ENCODE data around the gene CAPZB.

CAPZB gene

GRCh38 chr1:19479351-19480120 is 5.8 kb downstream of the CAPZB start:
- no peak overlapping the region for H3K4me3 ChIP-seq (ENCODE audit: low read depth, low read length)
- DNase-seq (ENCODE audit: low read depth) = no peak
- TF ChIP-seq, protein P1, sequence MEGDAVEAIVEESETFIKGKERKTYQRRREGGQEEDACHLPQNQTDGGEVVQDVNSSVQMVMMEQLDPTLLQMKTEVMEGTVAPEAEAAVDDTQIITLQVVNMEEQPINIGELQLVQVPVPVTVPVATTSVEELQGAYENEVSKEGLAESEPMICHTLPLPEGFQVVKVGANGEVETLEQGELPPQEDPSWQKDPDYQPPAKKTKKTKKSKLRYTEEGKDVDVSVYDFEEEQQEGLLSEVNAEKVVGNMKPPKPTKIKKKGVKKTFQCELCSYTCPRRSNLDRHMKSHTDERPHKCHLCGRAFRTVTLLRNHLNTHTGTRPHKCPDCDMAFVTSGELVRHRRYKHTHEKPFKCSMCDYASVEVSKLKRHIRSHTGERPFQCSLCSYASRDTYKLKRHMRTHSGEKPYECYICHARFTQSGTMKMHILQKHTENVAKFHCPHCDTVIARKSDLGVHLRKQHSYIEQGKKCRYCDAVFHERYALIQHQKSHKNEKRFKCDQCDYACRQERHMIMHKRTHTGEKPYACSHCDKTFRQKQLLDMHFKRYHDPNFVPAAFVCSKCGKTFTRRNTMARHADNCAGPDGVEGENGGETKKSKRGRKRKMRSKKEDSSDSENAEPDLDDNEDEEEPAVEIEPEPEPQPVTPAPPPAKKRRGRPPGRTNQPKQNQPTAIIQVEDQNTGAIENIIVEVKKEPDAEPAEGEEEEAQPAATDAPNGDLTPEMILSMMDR (conservative IDR thresholded peaks at IDR 0.05; ENCODE audit: low read depth, low read length) = no peak

DNA sequence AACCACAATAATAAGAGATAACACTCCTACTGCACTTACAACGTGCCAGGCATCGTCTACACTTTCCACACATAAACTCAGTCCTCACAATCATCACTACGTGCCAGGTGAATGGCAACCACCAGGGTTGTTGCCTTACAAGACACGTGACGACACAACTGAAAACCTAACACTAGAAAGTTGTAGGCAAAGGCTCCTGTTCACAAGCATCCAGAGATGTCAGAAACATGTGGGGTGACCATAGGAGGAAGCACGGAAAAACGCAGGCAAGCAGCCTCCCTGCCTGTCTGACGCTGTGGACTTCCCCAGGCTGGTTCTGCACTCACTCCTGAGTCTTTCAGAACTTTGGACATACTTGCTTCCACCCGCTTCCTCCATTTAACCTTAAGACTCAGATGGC is 7.0 kb downstream of the CAPZB start:
- no peak for DNase-seq (ENCODE audit: low read depth)
- no peak overlapping the region for H3K4me3 ChIP-seq (ENCODE audit: low read depth, low read length)
- TF ChIP-seq, protein P1 (conservative IDR thresholded peaks at IDR 0.05; ENCODE audit: low read depth, low read length) = no peak

DNA sequence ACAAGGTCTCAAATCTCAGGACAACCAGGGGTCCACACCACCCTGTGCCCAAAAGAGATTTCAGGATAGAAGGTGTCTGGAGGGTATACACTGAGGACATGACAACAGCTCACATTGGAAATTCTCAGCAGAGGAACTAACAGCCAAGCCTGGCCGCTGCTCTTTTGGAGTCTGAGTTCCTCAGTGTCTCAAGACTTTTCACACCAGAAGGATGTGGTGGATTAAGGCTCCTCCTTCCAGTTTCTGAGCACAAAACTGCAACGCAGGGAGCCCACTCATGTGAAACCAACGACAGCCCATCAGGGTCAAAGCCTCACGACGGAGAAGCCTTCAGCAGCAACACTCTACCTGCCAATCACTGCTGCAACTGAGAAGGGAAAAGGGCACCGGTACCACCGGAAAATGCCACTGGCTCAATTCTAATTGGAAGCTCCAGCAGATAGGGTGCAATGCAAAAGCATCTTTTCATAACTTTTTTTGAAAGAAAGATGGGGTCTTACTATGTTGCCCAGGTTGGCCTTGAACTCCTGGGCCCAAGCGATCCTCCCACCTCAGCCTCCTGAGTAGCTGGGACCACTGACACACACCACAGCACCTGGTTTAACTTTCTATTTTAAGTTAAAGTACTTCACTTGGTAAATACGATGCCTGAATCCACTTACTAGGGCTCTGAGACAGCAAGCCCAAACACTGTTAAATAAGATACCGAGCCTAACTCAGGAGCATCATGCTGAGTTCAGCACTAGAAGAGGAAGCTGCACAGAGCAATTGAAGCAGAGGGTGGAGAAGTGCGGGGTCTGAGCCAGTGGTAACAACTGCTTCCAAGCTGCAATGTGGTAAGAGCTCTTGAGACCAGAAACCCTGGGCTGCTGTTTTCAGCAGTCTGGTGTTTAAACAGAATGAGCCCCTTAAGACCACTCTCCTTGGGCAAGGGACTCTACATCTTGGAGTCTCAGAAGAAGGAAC is 7.8 kb downstream of the CAPZB start:
- TF ChIP-seq, protein P1 (conservative IDR thresholded peaks at IDR 0.05; ENCODE audit: low read depth, low read length) = no peak
- H3K4me3 ChIP-seq (ENCODE audit: low read depth, low read length) = no peak overlapping the region
- peak; percentile 69 for DNase-seq (ENCODE audit: low read depth)

GRCh38 chr1:19476450-19477190 is 8.7 kb downstream of the CAPZB start:
- TF ChIP-seq, protein P1 (conservative IDR thresholded peaks at IDR 0.05; ENCODE audit: low read depth, low read length) = no peak
- DNase-seq (ENCODE audit: low read depth) = peak; percentile 85
- no peak overlapping the region for H3K4me3 ChIP-seq (ENCODE audit: low read depth, low read length)

GRCh38 chr1:19475296-19475695 is 10.0 kb downstream of the CAPZB start:
- no peak overlapping the region for H3K4me3 ChIP-seq (ENCODE audit: low read depth, low read length)
- TF ChIP-seq, protein P1 (conservative IDR thresholded peaks at IDR 0.05; ENCODE audit: low read depth, low read length) = no peak

DNA sequence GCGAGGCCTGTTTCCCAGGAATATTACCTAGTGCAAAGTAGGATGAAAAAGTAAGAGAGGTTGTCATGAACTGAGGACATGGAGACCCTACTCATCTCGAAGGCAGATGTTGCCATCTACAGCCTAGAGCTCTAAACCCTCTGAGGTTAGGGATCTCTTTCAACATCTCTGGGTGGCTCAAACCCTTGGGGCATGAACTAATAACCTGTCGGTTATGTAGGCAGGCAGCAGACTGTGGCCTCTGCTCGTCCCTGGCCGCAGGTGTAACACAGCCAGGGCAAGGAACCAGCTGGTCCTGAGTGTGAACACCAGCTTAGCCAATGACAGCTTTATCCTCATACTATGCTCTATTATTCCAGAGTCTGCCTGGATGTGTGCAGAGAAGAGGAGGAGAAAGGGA is 13.2 kb downstream of the CAPZB start:
- TF ChIP-seq, protein P1 (conservative IDR thresholded peaks at IDR 0.05; ENCODE audit: low read depth, low read length) = no peak
- no peak overlapping the region for H3K4me3 ChIP-seq (ENCODE audit: low read depth, low read length)
- no peak for DNase-seq (ENCODE audit: low read depth)

More at GRCh38 chr1:19475296-19475695, 10.0 kb downstream of the CAPZB start:
- DNase-seq (ENCODE audit: low read depth) = no peak

Measured in choroid plexus epithelial cell (primary cell).